ENCODE measurements around the gene DDN.
A peak's percentile ranks its signal among the peaks of the same experiment; 100 is the strongest.

DNA sequence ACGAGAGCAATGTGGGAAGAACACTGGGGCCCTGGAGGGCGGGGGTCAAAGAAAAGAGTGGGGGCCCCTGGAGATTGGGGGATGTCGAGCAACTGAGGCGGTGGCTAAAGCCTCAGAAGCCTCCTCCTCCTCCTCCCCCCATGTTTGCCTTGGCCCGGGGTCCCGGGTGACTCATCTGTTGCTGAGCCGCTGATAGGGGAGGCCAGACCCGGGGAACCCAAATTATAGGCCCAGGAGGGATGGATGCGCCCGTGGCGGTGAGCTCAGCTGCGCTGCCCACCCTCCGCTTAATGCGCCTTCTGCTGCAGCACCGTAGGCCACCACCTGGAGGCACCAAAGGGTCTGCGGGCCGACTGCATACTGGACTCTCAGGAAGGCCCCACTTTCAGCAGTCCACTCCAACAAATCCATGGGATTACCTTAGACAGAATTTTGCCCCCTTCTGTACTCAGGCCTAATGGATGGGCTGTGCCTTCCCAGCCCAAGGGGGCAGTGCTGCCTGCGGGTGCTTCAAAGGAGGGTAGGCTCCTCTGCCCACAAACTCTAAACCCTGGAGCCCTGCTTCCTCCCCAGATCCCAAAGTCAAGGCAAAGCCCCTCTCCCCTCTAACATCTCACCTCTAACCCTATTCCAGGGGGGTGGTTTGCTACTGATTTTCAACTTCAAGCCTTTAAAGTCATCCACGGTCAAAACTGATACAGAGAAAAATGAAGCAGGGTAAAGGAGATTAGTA, 25.1 kb downstream of the DDN start:
- TF ChIP-seq POLR2A (IDR thresholded peaks at IDR 0.05) (no peak), CTCF (IDR thresholded peaks at IDR 0.05) (peak in 3 of 4 experiments; percentile 35 to 62 (median 52)), EP300 (IDR thresholded peaks at IDR 0.05) (no peak), POLR2AphosphoS5 (IDR thresholded peaks at IDR 0.05) (no peak)
